AG04450 (cell line): ENCODE data around the gene FKBP6. TPM values are rescaled to one million over a fixed set of nuclear protein-coding genes. Genes with fewer than 3 reads are reported as not detected.

Experiments
- polyA plus RNA-seq: library from polyadenylated mRNA; depleted of rRNA; stranded (reverse); fragments of >200 nt; gene quantifications from 2 replicates; pipeline ENCODE4 v1.2.3, GENCODE V29; 2011; rRNA removed
- small RNA-seq: library from RNA; depleted of rRNA; stranded (forward); fragments of <200 nt; gene quantifications from one replicate; pipeline ENCODE3, GENCODE V24; 2012; ENCODE audit warnings: low read depth; ENCODE audit not compliant: insufficient read length

Gene FKBP6
- polyA plus RNA-seq, 1 experiment, result not detected

Small RNAs within 50 kb of the gene (small RNA-seq; reads per million reads assigned to genes)
- gene RF00019 (not detected), gene RNU6-1080P (not detected)

Other genes starting within 250 kb of the FKBP6 start
- gene SPDYE9, start 242.1 kb upstream of the FKBP6 start, polyA plus RNA-seq, result 0.06 and 0.07 TPM in 2 replicates
- 13.6 and 18.6 TPM in 2 replicates for gene NSUN5, start 19.3 kb upstream of the FKBP6 start, polyA plus RNA-seq
- gene TRIM50, start 79 bp upstream of the FKBP6 start, polyA plus RNA-seq, result not detected in 2 replicates
- gene FZD9, start 105.6 kb downstream of the FKBP6 start, polyA plus RNA-seq, result 0.56 and 1.2 TPM in 2 replicates
- gene BAZ1B, start 194.1 kb downstream of the FKBP6 start, polyA plus RNA-seq, result 29.0 and 29.7 TPM in 2 replicates
- 41.9 and 47.7 TPM in 2 replicates for gene BCL7B, start 229.5 kb downstream of the FKBP6 start, polyA plus RNA-seq